ENCODE measurements around the gene NUTM1. TPM values are rescaled to one million over a fixed set of nuclear protein-coding genes. Genes with fewer than 3 reads are reported as not detected.

NUTM1 gene
- total RNA-seq, 1 experiment from 2014 or later, result 0.46 TPM

DNA sequence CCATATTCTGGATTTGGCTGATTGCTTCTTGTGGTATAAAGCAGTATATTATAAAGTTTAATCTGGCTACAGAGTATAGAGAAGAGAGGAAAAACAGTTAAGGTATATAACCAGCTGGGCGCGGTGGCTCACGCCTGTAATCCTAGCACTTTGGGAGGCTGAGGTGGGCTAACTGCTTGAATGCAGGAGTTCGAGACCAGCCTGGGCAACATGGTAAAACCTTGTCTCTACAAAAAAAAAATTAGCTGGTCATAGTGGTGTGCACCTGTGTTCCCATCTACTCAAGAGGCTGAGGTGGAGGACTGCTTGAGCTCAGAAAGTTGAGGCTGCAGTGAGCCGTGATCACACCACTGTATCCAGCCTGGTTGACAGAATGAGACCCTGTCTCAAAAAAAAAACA lies 12.8 kb upstream of the NUTM1 start:
- no peak for ATAC-seq
- H3K36me3 Mint-ChIP-seq, result no peaks in the 10 kb centered on the region
- H3K27ac Mint-ChIP-seq, result no peak overlapping the region
- H3K27me3 Mint-ChIP-seq (ENCODE audit: low read depth), result no peaks in the 10 kb centered on the region; the same call in 1 of the 2 replicates
- H3K4me3 Mint-ChIP-seq, result no peak overlapping the region
- H3K9me3 Mint-ChIP-seq, result no peaks in the 10 kb centered on the region
- TF ChIP-seq, protein P1, sequence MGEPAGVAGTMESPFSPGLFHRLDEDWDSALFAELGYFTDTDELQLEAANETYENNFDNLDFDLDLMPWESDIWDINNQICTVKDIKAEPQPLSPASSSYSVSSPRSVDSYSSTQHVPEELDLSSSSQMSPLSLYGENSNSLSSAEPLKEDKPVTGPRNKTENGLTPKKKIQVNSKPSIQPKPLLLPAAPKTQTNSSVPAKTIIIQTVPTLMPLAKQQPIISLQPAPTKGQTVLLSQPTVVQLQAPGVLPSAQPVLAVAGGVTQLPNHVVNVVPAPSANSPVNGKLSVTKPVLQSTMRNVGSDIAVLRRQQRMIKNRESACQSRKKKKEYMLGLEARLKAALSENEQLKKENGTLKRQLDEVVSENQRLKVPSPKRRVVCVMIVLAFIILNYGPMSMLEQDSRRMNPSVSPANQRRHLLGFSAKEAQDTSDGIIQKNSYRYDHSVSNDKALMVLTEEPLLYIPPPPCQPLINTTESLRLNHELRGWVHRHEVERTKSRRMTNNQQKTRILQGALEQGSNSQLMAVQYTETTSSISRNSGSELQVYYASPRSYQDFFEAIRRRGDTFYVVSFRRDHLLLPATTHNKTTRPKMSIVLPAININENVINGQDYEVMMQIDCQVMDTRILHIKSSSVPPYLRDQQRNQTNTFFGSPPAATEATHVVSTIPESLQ (CRISPR knock-in tag; IDR thresholded peaks at IDR 0.05), result no peak
- no peak for TF ChIP-seq ATF1 (CRISPR knock-in tag; IDR thresholded peaks at IDR 0.05)
- DNase-seq (ENCODE audit: low spot score), result no peak
- no peaks in the 10 kb centered on the region for H3K4me1 Mint-ChIP-seq
- POLR2A ChIA-PET, result no interaction called here
- CTCF ChIA-PET, result no interaction called here

DNA sequence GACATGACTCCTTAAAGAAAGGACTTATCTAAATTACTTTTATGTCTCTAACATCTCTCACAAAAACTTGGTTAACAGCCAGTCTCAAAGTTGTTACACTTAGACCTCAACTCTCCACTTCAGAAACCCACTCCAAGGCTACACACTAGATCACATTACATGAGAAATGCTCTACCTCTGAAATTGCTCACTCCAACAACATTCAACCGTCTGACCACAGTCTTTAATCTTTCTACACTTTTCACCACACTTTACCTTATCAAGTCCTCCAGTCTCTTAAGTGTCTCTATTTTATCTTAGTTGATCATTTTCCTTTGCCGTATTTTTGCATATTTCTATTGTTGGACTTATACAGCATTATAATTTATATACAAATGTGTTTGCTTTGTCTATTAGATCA lies 11.3 kb upstream of the NUTM1 start:
- Mint-ChIP-seq H3K9me3 (no peaks in the 10 kb centered on the region), H3K4me3 (no peak overlapping the region), H3K36me3 (no peaks in the 10 kb centered on the region), H3K4me1 (peaks cover 4% of the 10 kb centered on the region), H3K27me3 (ENCODE audit: low read depth) (peaks cover 2% of the 10 kb centered on the region), H3K27ac (no peak overlapping the region)
- CTCF ChIA-PET, result no interaction called here
- no peak for ATAC-seq
- POLR2A ChIA-PET, result no interaction called here
- TF ChIP-seq NFE2L1 (CRISPR knock-in tag; IDR thresholded peaks at IDR 0.05) (no peak), ARID4B (CRISPR knock-in tag; IDR thresholded peaks at IDR 0.05; ENCODE audit: borderline replicate concordance) (no peak), TEAD4 (CRISPR knock-in tag; IDR thresholded peaks at IDR 0.05) (no peak), NFATC4 (CRISPR knock-in tag; IDR thresholded peaks at IDR 0.05) (no peak), RORB (CRISPR knock-in tag; IDR thresholded peaks at IDR 0.05) (no peak), NR3C1 (CRISPR knock-in tag; conservative IDR thresholded peaks at IDR 0.05; ENCODE audit: low read depth) (no peak), ZNF263 (CRISPR knock-in tag; IDR thresholded peaks at IDR 0.05; ENCODE audit: low read depth) (no peak), USF2 (CRISPR knock-in tag; IDR thresholded peaks at IDR 0.05) (no peak), MYBL2 (CRISPR knock-in tag; IDR thresholded peaks at IDR 0.05) (no peak), IRF2 (CRISPR knock-in tag; IDR thresholded peaks at IDR 0.05; ENCODE audit: borderline replicate concordance, low read depth) (no peak), CBFB (CRISPR knock-in tag; IDR thresholded peaks at IDR 0.05; ENCODE audit: low read depth) (no peak), ZNF138 (CRISPR knock-in tag; conservative IDR thresholded peaks at IDR 0.05) (no peak), FOXK1 (CRISPR knock-in tag; IDR thresholded peaks at IDR 0.05) (no peak), ELF4 (CRISPR knock-in tag; IDR thresholded peaks at IDR 0.05; ENCODE audit: low read depth) (no peak), AR (CRISPR knock-in tag; IDR thresholded peaks at IDR 0.05) (no peak), SP1 (CRISPR knock-in tag; conservative IDR thresholded peaks at IDR 0.05) (no peak)
- DNase-seq (ENCODE audit: low spot score), result no peak
